Stomach smooth muscle (tissue), 2 donors: Measurements from ENCODE around the gene ENOX1.

Source experiments
- H3K27ac ChIP-seq: one replicate; pipeline ENCODE4 v1.7.0; 2013; ENCODE audit warnings: mild to moderate bottlenecking, low read length, inconsistent platforms
- H3K27me3 ChIP-seq, 2 donors: one replicate each; pipeline ENCODE4 v1.7.0; 2013; ENCODE audit warnings: low read length in 2 of 2; ENCODE audit not compliant: insufficient read depth in 2 of 2, control insufficient read depth in 1 of 2
- H3K36me3 ChIP-seq, 2 donors: one replicate each; pipeline ENCODE4 v1.7.0; 2013; ENCODE audit warnings: low read length in 2 of 2; ENCODE audit not compliant: control insufficient read depth in 2 of 2, insufficient read depth in 2 of 2
- H3K4me1 ChIP-seq: one replicate; pipeline ENCODE4 v1.7.0; 2013; ENCODE audit warnings: low read length; ENCODE audit not compliant: control insufficient read depth, insufficient read depth
- H3K4me3 ChIP-seq, 2 donors: one replicate each; pipeline ENCODE4 v1.7.0; 2013; ENCODE audit warnings: low read length in 2 of 2
- H3K9ac ChIP-seq, 2 donors: one replicate each; pipeline ENCODE4 v1.7.0; 2013; ENCODE audit warnings: low read length in 2 of 2, mild to moderate bottlenecking in 1 of 2
- H3K9me3 ChIP-seq, 2 donors: one replicate each; pipeline ENCODE4 v1.7.0; 2013; ENCODE audit warnings: low read length in 2 of 2; ENCODE audit not compliant: control insufficient read depth in 2 of 2
- donor health status: healthy.
- donor health status: Pancreatic carcinoma.

Gene ENOX1

DNA sequence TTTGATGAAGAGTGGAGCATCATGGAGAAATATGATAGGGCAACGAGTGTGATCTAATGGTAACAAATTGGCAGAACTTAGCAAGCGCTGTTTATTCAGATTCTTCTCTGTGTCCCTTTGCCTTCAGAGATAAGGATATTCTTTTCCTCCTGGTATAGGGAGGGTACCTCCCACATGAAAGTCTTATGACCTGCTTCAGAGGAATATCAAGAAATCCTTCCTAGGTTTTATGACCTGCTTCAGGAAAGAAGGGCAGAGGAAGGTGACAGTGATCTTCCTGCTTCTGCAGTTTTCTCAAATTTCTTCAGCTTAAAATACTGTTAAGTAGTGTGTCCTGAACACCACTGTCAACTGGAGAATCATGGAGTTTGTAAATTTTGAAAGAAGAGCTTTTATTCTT, 619.0 kb downstream of the ENOX1 start:
- Histone ChIP-seq H3K36me3 (no peaks in the 10 kb centered on the region), H3K4me3 (no peak overlapping the region), H3K9me3 (no peaks in the 10 kb centered on the region), H3K9ac (no peak overlapping the region), H3K27ac (no peak overlapping the region), H3K4me1 (no peaks in the 10 kb centered on the region), H3K27me3 (no peaks in the 10 kb centered on the region)

DNA sequence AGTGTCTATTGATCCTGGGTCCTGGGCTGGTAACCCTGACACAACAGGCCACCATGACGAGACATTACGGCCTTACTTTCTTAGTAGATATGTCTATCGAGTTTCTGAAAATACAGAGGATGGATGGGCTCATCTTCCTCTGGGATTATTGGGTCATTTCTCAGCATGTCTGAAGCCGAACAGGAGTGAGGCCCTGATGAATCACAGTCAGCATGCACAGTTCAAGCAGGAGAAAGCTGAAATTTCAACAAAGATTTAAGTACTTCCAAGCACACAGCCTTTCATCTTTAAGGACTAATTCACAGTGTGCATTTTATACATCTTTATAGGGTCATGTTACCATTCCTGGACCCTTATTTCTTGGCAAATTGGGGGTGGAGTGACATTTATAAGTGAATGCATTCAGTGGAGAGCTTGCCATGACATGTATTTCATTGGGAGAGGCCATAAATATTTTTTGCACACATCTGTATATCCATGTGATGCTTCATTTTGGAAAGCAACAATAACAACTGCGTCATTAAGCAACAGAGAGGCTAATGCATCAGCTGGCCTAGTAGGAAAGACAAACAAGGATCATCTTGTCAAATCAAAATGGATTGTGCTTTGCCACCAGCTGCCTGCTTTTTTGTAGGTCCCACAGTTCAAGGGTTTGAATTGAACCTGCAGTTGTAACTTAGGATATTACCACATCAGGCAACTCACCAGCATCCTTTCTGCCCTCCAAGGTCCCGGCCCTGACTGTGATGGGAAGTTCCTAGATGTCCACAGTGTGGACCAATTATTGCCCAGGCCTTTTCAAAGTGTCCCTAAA, 619.9 kb downstream of the ENOX1 start:
- Histone ChIP-seq H3K27me3 (no peaks in the 10 kb centered on the region), H3K36me3 (no peaks in the 10 kb centered on the region), H3K9ac (no peak overlapping the region), H3K27ac (no peak overlapping the region), H3K4me1 (no peaks in the 10 kb centered on the region), H3K4me3 (no peak overlapping the region), H3K9me3 (no peaks in the 10 kb centered on the region)
